HCT116 (cell line): Measurements from ENCODE around the gene FTCDNL1. TPM values are rescaled to one million over a fixed set of nuclear protein-coding genes. Genes with fewer than 3 reads are reported as not detected.

Experiments
- ATAC-seq: fragments of 200-7000 bp; cut with Tn5 transposase; 2 replicates; pipeline ENCODE4 v1.9.1; 2020; ENCODE audit warnings: mild to moderate bottlenecking, moderate library complexity
- BruUV-seq: library from RNA; stranded (reverse); fragments of 400-500 nt; replicated peaks from 2 replicates; lab custom pipeline; 2021; lab: Mats Ljungman, UMichigan
- CTCF ChIA-PET: fragments of 300-600 bp; sonication (Branson Sonifier 250); formaldehyde crosslinking; loops from one replicate; lab custom pipeline; 2021; ENCODE audit warnings: antibody characterized with exemption; lab: Charles Lee
- POLR2A ChIA-PET: fragments of 300-600, 350-600 bp; sonication (Branson Sonifier 250); formaldehyde crosslinking; loops from one replicate; lab custom pipeline; 2021; ENCODE audit warnings: antibody characterized with exemption; lab: Charles Lee
- RAD21 ChIA-PET, 2 experiments: fragments of 300-600 bp; sonication (Branson Sonifier 250); formaldehyde crosslinking; loops; one replicate each; lab custom pipeline; 2023; ENCODE audit warnings: low total read pairs in 2 of 2; ENCODE audit not compliant: uncharacterized antibody in 2 of 2, unreplicated experiment in 2 of 2, low non-redundant PET in 1 of 2; lab: Charles Lee
- DNase-seq: peaks from one replicate; pipeline ENCODE4 v3.0.0-alpha.2; 2010; ENCODE audit warnings: low read depth, low spot score
- H2AFZ ChIP-seq: fragments of 200-600 bp; shearing (Covaris generic), sonication (generic); 2 replicates; pipeline ENCODE4 v1.6.1; 2017; ENCODE audit warnings: low read depth, mixed run types, mixed read lengths, antibody characterized with exemption, low read length; ENCODE audit not compliant: poor library complexity, severe bottlenecking
- H3K27ac ChIP-seq: 2 replicates; pipeline ENCODE4 v1.5.1; 2012; ENCODE audit warnings: low read depth, low read length
- H3K27me3 ChIP-seq: fragments of 200-600 bp; sonication (generic); 2 replicates; pipeline ENCODE4 v1.6.1; 2016; ENCODE audit warnings: mixed run types, low read length, mixed read lengths; ENCODE audit not compliant: insufficient read depth
- H3K36me3 ChIP-seq, 2 experiments: fragments of 200-500 bp in 1 of 2; fragments of 200-600 bp in 1 of 2; sonication (Bioruptor generic) in 1 of 2; sonication (generic) in 1 of 2; 2 replicates each; pipeline versions ENCODE4 v1.5.1 to v1.6.1; 2014 to 2016; ENCODE audit warnings: low read length in 2 of 2, inconsistent platforms in 1 of 2, mixed read lengths in 1 of 2, mixed run types in 1 of 2; ENCODE audit not compliant: insufficient read depth in 2 of 2, control insufficient read depth in 1 of 2
- H3K4me1 ChIP-seq, 2 experiments: fragments of 200-600 bp in 1 of 2; sonication (generic) in 1 of 2; 2 replicates each; pipeline versions ENCODE4 v1.5.1 to v1.6.1; 2012 to 2017; ENCODE audit warnings: low read length in 2 of 2, inconsistent platforms in 1 of 2, mild to moderate bottlenecking in 1 of 2, mixed read lengths in 1 of 2, mixed run types in 1 of 2, moderate library complexity in 1 of 2; ENCODE audit not compliant: insufficient read depth in 2 of 2, control insufficient read depth in 1 of 2
- H3K4me2 ChIP-seq: fragments of 200-600 bp; sonication (generic); 2 replicates; pipeline ENCODE4 v1.6.1; 2017; ENCODE audit warnings: mixed run types, low read length, mixed read lengths
- H3K4me3 ChIP-seq, 2 experiments: fragments of 200-600 bp in 1 of 2; sonication (generic) in 1 of 2; replicated peaks in 1 of 2; 2 replicates each; pipeline ENCODE4 v1.5.1; 2011 to 2016; ENCODE audit warnings: low read length in 2 of 2, control low read depth in 1 of 2, low read depth in 1 of 2, mild to moderate bottlenecking in 1 of 2, mixed read lengths in 1 of 2, mixed run types in 1 of 2
- H3K79me2 ChIP-seq: fragments of 200-600 bp; sonication (generic); 2 replicates; pipeline ENCODE4 v1.6.1; 2017; ENCODE audit warnings: mild to moderate bottlenecking, mixed run types, low read length, moderate library complexity, mixed read lengths; ENCODE audit not compliant: insufficient read depth
- H3K9ac ChIP-seq: fragments of 200-600 bp; sonication (generic); 2 replicates; pipeline ENCODE4 v1.6.1; 2016; ENCODE audit warnings: low read length, mixed read lengths
- H3K9me2 ChIP-seq: fragments of 200-600 bp; sonication (generic), shearing (Covaris generic); 2 replicates; pipeline ENCODE4 v1.6.1; 2017; ENCODE audit warnings: mixed run types, mild to moderate bottlenecking, moderate library complexity; ENCODE audit not compliant: insufficient read depth
- H3K9me3 ChIP-seq, 2 experiments: fragments of 200-500 bp in 1 of 2; fragments of 200-600 bp in 1 of 2; sonication (Bioruptor generic) in 1 of 2; sonication (generic) in 1 of 2; 2 replicates each; pipeline ENCODE4 v1.6.1; 2014 to 2017; ENCODE audit warnings: low read length in 2 of 2, mixed read lengths in 2 of 2, inconsistent platforms in 1 of 2, low read depth in 1 of 2, mild to moderate bottlenecking in 1 of 2, mixed run types in 1 of 2, moderate library complexity in 1 of 2; ENCODE audit not compliant: control insufficient read depth in 1 of 2, insufficient read depth in 1 of 2
- H4K20me1 ChIP-seq: fragments of 200-600 bp; sonication (generic), shearing (Covaris generic); 2 replicates; pipeline ENCODE4 v1.6.1; 2017; ENCODE audit warnings: mixed run types, mild to moderate bottlenecking, moderate library complexity; ENCODE audit not compliant: insufficient read depth
- CBX3 ChIP-seq: IDR thresholded peaks from 2 replicates; pipeline ENCODE4 v1.6.1; 2012; ENCODE audit warnings: low read depth
- CEBPB ChIP-seq: IDR thresholded peaks from 2 replicates; pipeline ENCODE4 v1.6.1; 2012; ENCODE audit warnings: low read depth
- ELF1 ChIP-seq: IDR thresholded peaks from 2 replicates; pipeline ENCODE4 v1.6.1; 2012; ENCODE audit warnings: low read depth, borderline replicate concordance
- EZH2phosphoT487 ChIP-seq: fragments of 200-600 bp; IDR thresholded peaks from 2 replicates; pipeline ENCODE4 v1.6.1; 2018; ENCODE audit warnings: antibody characterized with exemption, borderline replicate concordance
- JUND ChIP-seq: IDR thresholded peaks from 2 replicates; pipeline ENCODE4 v1.6.1; 2012
- POLR2AphosphoS5 ChIP-seq: IDR thresholded peaks from 2 replicates; pipeline ENCODE4 v1.6.1; 2011; ENCODE audit warnings: mild to moderate bottlenecking, low read depth, low read length, moderate library complexity
- SRF ChIP-seq: IDR thresholded peaks from 2 replicates; pipeline ENCODE4 v1.6.1; 2012; ENCODE audit warnings: low read depth
- YY1 ChIP-seq: IDR thresholded peaks from 2 replicates; pipeline ENCODE4 v1.6.1; 2011; ENCODE audit warnings: low read length, low read depth, moderate library complexity, mild to moderate bottlenecking; ENCODE audit not compliant: insufficient replicate concordance; ENCODE audit errors: extremely low read depth
- ZFX ChIP-seq: fragments of 450-650 bp; IDR thresholded peaks from 2 replicates; pipeline ENCODE4 v1.6.1; 2017
- intact Hi-C: fragments of 100-400 bp; cut with micrococcal nuclease; formaldehyde crosslinking; loops from 2 replicates; pipeline ENCODE4 v1.10.0; 2022
- total RNA-seq: library from RNA; stranded (reverse); gene quantifications from one replicate; pipeline ENCODE4 v1.2.1, GENCODE V29; 2021; ENCODE audit not compliant: unreplicated experiment
- TF ChIP-seq, protein P1 (sequence below), 3 experiments: fragments of 200-600 bp in 1 of 3; sonication (generic) in 1 of 3; IDR thresholded peaks in 2 of 3; conservative IDR thresholded peaks in 1 of 3; 2 replicates each; pipeline ENCODE4 v1.5.1; 2012 to 2017; ENCODE audit warnings: low read depth in 2 of 3, low read length in 2 of 3, antibody characterized with exemption in 1 of 3, borderline replicate concordance in 1 of 3, control low read depth in 1 of 3, mild to moderate bottlenecking in 1 of 3, mixed read lengths in 1 of 3, mixed run types in 1 of 3, moderate library complexity in 1 of 3; ENCODE audit not compliant: insufficient read depth in 1 of 3

Gene FTCDNL1
- total RNA-seq, 1 experiment from 2014 or later: 2.6 TPM

DNA sequence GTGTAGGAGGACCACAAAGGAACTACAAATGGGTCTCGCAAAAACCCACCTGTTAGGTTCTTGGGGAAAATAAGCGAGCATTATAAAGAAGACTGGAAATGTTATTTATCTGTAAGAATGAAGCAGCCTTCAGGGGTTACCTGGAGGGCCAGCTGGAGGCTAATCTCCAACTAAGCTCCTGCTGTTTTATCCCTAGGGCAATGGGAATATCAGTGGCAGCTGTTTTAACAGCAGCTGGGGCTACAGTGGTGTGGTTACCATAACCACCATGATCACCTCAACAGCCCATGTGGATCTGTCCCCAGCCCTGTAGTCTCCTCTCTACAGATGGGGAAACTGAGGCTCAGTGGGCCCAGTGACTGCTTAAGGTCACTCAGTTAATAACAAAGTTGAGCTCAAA is 108.1 kb downstream of the FTCDNL1 start:
- Histone ChIP-seq H3K4me1 (no peaks in the 10 kb centered on the region), H3K79me2 (no peaks in the 10 kb centered on the region), H3K36me3 (no peaks in the 10 kb centered on the region), H3K4me3 (no peak overlapping the region), H4K20me1 (no peaks in the 10 kb centered on the region), H3K9me2 (no peaks in the 10 kb centered on the region), H3K27ac (no peak overlapping the region), H3K9ac (no peak overlapping the region), H3K4me2 (no peak overlapping the region), H3K27me3 (no peaks in the 10 kb centered on the region), H3K9me3 (no peaks in the 10 kb centered on the region), H2AFZ (no peak overlapping the region)
- RAD21 ChIA-PET: no interaction called here
- CTCF ChIA-PET: no interaction called here
- BruUV-seq: no TSS peak
- ATAC-seq: no peak
- POLR2A ChIA-PET: no interaction called here
- no peak for DNase-seq
- TF ChIP-seq SRF: no peak
- TF ChIP-seq YY1: no peak
- TF ChIP-seq CEBPB: no peak
- no peak for TF ChIP-seq EZH2phosphoT487
- TF ChIP-seq JUND: no peak
- TF ChIP-seq POLR2AphosphoS5: no peak
- no peak for TF ChIP-seq ELF1
- TF ChIP-seq ZFX: no peak
- TF ChIP-seq, protein P1, sequence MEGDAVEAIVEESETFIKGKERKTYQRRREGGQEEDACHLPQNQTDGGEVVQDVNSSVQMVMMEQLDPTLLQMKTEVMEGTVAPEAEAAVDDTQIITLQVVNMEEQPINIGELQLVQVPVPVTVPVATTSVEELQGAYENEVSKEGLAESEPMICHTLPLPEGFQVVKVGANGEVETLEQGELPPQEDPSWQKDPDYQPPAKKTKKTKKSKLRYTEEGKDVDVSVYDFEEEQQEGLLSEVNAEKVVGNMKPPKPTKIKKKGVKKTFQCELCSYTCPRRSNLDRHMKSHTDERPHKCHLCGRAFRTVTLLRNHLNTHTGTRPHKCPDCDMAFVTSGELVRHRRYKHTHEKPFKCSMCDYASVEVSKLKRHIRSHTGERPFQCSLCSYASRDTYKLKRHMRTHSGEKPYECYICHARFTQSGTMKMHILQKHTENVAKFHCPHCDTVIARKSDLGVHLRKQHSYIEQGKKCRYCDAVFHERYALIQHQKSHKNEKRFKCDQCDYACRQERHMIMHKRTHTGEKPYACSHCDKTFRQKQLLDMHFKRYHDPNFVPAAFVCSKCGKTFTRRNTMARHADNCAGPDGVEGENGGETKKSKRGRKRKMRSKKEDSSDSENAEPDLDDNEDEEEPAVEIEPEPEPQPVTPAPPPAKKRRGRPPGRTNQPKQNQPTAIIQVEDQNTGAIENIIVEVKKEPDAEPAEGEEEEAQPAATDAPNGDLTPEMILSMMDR (IDR thresholded peaks at IDR 0.05 in 2 of 3, conservative IDR thresholded peaks at IDR 0.05 in 1 of 3; ENCODE audit: borderline replicate concordance in 1 of 3, insufficient read depth in 1 of 3, low read depth in 2 of 3, low read length in 2 of 3): no peak
- no peak for TF ChIP-seq CBX3
- intact Hi-C loops: loop anchor here (5.0 kb wide), 1 partner anchor 1086 kb away; no protein-coding TSS in a partner anchor
